Central memory CD8-positive, alpha-beta T cell (primary cell): ENCODE data around the gene TERB1.

ENCODE experiments used
- ATAC-seq: fragments of 150-1000 bp; cut with Tn5 transposase; replicated peaks from 2 replicates; pipeline ENCODE4 v1.10.0; 2022; ENCODE audit warnings: mild to moderate bottlenecking, moderate FRiP score, moderate number of reproducible peaks; ENCODE audit not compliant: poor library complexity, severe bottlenecking; ENCODE audit errors: extremely low read depth
- DNase-seq, 2 donors: peaks; one replicate each; pipeline ENCODE4 v3.0.0; 2021; ENCODE audit warnings: low spot score in 2 of 2
- H3K27ac Mint-ChIP-seq: one replicate; pipeline ENCODE4 v1.8.0; 2022; ENCODE audit warnings: low read depth, mild to moderate bottlenecking, moderate library complexity, mixed read lengths
- H3K27me3 Mint-ChIP-seq: one replicate; pipeline ENCODE4 v1.8.0; 2022; ENCODE audit warnings: mixed read lengths
- H3K36me3 Mint-ChIP-seq: one replicate; pipeline ENCODE4 v1.8.0; 2022; ENCODE audit warnings: mild to moderate bottlenecking, moderate library complexity, mixed read lengths; ENCODE audit not compliant: insufficient read depth
- H3K4me1 Mint-ChIP-seq: one replicate; pipeline ENCODE4 v1.8.0; 2022; ENCODE audit warnings: mixed read lengths
- H3K4me3 Mint-ChIP-seq: one replicate; pipeline ENCODE4 v1.8.0; 2022; ENCODE audit warnings: mild to moderate bottlenecking, moderate library complexity, mixed read lengths
- H3K9me3 Mint-ChIP-seq: one replicate; pipeline ENCODE4 v1.8.0; 2022; ENCODE audit warnings: mixed read lengths

Gene TERB1

GRCh38 chr16:66705790-66706505 is 95.4 kb downstream of the TERB1 start:
- no peak overlapping the region for H3K4me3 Mint-ChIP-seq
- no peaks in the 10 kb centered on the region for H3K9me3 Mint-ChIP-seq

More at GRCh38 chr16:66705790-66706505, 95.4 kb downstream of the TERB1 start:
- H3K36me3 Mint-ChIP-seq, result no peaks in the 10 kb centered on the region
- no peak for DNase-seq
- H3K27ac Mint-ChIP-seq, result no peak overlapping the region
- ATAC-seq, result no peak
- peaks cover 17% of the 10 kb centered on the region for H3K27me3 Mint-ChIP-seq
- no peaks in the 10 kb centered on the region for H3K4me1 Mint-ChIP-seq
